Neural cell (in vitro differentiated cells): ENCODE measurements around the gene ATAD2B. TPM values are rescaled to one million over a fixed set of nuclear protein-coding genes. Genes with fewer than 3 reads are reported as not detected.
A peak's percentile ranks its signal among the peaks of the same experiment; 100 is the strongest.

Source experiments
- H2AFZ ChIP-seq: fragments of 200-600, 300-800 bp; sonication (generic), shearing (Covaris generic); 2 replicates; pipeline ENCODE4 v1.6.0; 2014; ENCODE audit warnings: low read depth, mild to moderate bottlenecking, antibody characterized with exemption, low read length, moderate library complexity
- H3F3A ChIP-seq: fragments of 200-600 bp; shearing (Covaris generic); 2 replicates; pipeline ENCODE4 v1.6.1; 2016; ENCODE audit warnings: mild to moderate bottlenecking, moderate library complexity, mixed read lengths, antibody characterized with exemption, low read length; ENCODE audit not compliant: insufficient read depth, poor library complexity, severe bottlenecking
- H3K27ac ChIP-seq: fragments of 200-600, 300-800 bp; sonication (generic), shearing (Covaris generic); 2 replicates; pipeline ENCODE4 v1.5.1; 2014; ENCODE audit warnings: mild to moderate bottlenecking, low read length, moderate library complexity
- H3K27me3 ChIP-seq: fragments of 300-800, 200-600 bp; sonication (generic), shearing (Covaris generic); 2 replicates; pipeline ENCODE4 v1.6.0; 2014; ENCODE audit warnings: mild to moderate bottlenecking, low read depth, low read length, moderate library complexity; ENCODE audit not compliant: insufficient read depth
- H3K36me3 ChIP-seq: fragments of 300-800, 200-600 bp; sonication (generic), shearing (Covaris generic); 2 replicates; pipeline ENCODE4 v1.5.1; 2014; ENCODE audit warnings: mild to moderate bottlenecking, antibody characterized with exemption, low read length, moderate library complexity; ENCODE audit not compliant: insufficient read depth
- H3K4me2 ChIP-seq: fragments of 300-800, 200-600 bp; sonication (generic), shearing (Covaris generic); 2 replicates; pipeline ENCODE4 v1.6.0; 2014; ENCODE audit warnings: mild to moderate bottlenecking, low read length
- H3K4me3 ChIP-seq: fragments of 300-800, 200-600 bp; sonication (generic), shearing (Covaris generic); 2 replicates; pipeline ENCODE4 v1.5.1; 2014; ENCODE audit warnings: mild to moderate bottlenecking, low read length, moderate library complexity
- H3K79me2 ChIP-seq: fragments of 200-600 bp; shearing (Covaris generic); replicated peaks from 2 replicates; pipeline ENCODE4 v1.6.0; 2014; ENCODE audit warnings: mild to moderate bottlenecking, low read length, moderate library complexity; ENCODE audit not compliant: insufficient read depth
- H3K9ac ChIP-seq: fragments of 300-800, 200-600 bp; sonication (generic), shearing (Covaris generic); 2 replicates; pipeline ENCODE4 v1.6.1; 2016; ENCODE audit warnings: mild to moderate bottlenecking, low read length, mixed read lengths
- H3K9me2 ChIP-seq: fragments of 200-600 bp; shearing (Covaris generic); 2 replicates; pipeline ENCODE4 v1.6.1; 2016; ENCODE audit warnings: mild to moderate bottlenecking, low read length, mixed read lengths; ENCODE audit not compliant: insufficient read depth
- H3K9me3 ChIP-seq: fragments of 200-600, 300-800 bp; sonication (generic), shearing (Covaris generic); 2 replicates; pipeline ENCODE4 v1.6.1; 2016; ENCODE audit warnings: mild to moderate bottlenecking, mixed run types, low read length, moderate library complexity, mixed read lengths
- H4K20me1 ChIP-seq: fragments of 200-600 bp; shearing (Covaris generic); 2 replicates; pipeline ENCODE4 v1.6.1; 2016; ENCODE audit warnings: mild to moderate bottlenecking, mixed run types; ENCODE audit not compliant: insufficient read depth
- EP300 ChIP-seq: fragments of 450-650 bp; conservative IDR thresholded peaks from 2 replicates; pipeline ENCODE4 v1.6.1; 2014; ENCODE audit warnings: antibody characterized with exemption, mild to moderate bottlenecking, moderate library complexity; ENCODE audit not compliant: poor library complexity, severe bottlenecking
- EZH2 ChIP-seq: fragments of 200-600, 300-800 bp; shearing (Covaris generic), sonication (generic); IDR thresholded peaks from 2 replicates; pipeline ENCODE4 v1.6.1; 2014; ENCODE audit warnings: antibody characterized with exemption, low read length, borderline replicate concordance, mild to moderate bottlenecking; ENCODE audit not compliant: insufficient read depth, poor library complexity, severe bottlenecking
- MXI1 ChIP-seq: fragments of 450-650 bp; conservative IDR thresholded peaks from 2 replicates; pipeline ENCODE4 v1.6.1; 2014; ENCODE audit warnings: antibody characterized with exemption, mild to moderate bottlenecking; ENCODE audit not compliant: poor library complexity, severe bottlenecking
- POLR2AphosphoS5 ChIP-seq: IDR thresholded peaks from 2 replicates; pipeline ENCODE4 v1.6.1; 2012
- RAD21 ChIP-seq: fragments of 450-650 bp; conservative IDR thresholded peaks from 2 replicates; pipeline ENCODE4 v1.6.1; 2014; ENCODE audit warnings: antibody characterized with exemption, mild to moderate bottlenecking, moderate library complexity
- SMC3 ChIP-seq: fragments of 450-650 bp; conservative IDR thresholded peaks from 2 replicates; pipeline ENCODE4 v1.6.1; 2014; ENCODE audit warnings: antibody characterized with exemption, mild to moderate bottlenecking, moderate library complexity; ENCODE audit not compliant: poor library complexity
- TAF1 ChIP-seq: IDR thresholded peaks from 2 replicates; pipeline ENCODE4 v1.6.1; 2012; ENCODE audit warnings: low read depth
- polyA plus RNA-seq: library from polyadenylated mRNA; depleted of rRNA; stranded (reverse); fragments of >200 nt; gene quantifications from 2 replicates; pipeline ENCODE4 v1.2.3, GENCODE V29; 2014
- TF ChIP-seq, protein P1 (sequence below): IDR thresholded peaks from 2 replicates; pipeline ENCODE4 v1.6.1; 2012; ENCODE audit warnings: borderline replicate concordance
- TF ChIP-seq, protein P2 (sequence below): fragments of 450-650 bp; IDR thresholded peaks from 2 replicates; pipeline ENCODE4 v1.5.1; 2014; ENCODE audit warnings: antibody characterized with exemption, mild to moderate bottlenecking, moderate library complexity; ENCODE audit not compliant: poor library complexity, severe bottlenecking

ATAD2B gene
- polyA plus RNA-seq, 1 donor from 2014 or later: 37.6 TPM

DNA sequence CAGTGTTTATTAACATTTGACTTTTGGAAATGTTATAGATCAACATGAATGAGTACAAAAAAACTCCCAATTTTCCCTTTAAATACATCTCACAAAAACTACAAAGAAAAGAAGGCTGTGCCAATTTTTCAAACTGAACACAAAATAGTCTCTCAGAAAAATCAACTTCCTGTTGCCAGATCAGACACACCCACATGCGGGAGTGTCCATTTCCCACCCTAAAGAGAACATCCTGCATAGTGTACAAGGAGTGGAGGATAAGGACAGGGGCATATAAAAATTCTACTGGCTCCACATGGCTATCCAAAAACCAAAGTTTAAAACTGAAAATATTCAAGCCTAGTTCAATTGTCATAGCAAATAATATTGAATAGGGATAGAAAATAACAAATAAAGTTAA lies 165.3 kb downstream of the ATAD2B start:
- TF ChIP-seq MXI1 (no peak), TAF1 (no peak), EP300 (no peak), RAD21 (no peak), POLR2AphosphoS5 (no peak), EZH2 (no peak), SMC3 (no peak)
- TF ChIP-seq, protein P1, sequence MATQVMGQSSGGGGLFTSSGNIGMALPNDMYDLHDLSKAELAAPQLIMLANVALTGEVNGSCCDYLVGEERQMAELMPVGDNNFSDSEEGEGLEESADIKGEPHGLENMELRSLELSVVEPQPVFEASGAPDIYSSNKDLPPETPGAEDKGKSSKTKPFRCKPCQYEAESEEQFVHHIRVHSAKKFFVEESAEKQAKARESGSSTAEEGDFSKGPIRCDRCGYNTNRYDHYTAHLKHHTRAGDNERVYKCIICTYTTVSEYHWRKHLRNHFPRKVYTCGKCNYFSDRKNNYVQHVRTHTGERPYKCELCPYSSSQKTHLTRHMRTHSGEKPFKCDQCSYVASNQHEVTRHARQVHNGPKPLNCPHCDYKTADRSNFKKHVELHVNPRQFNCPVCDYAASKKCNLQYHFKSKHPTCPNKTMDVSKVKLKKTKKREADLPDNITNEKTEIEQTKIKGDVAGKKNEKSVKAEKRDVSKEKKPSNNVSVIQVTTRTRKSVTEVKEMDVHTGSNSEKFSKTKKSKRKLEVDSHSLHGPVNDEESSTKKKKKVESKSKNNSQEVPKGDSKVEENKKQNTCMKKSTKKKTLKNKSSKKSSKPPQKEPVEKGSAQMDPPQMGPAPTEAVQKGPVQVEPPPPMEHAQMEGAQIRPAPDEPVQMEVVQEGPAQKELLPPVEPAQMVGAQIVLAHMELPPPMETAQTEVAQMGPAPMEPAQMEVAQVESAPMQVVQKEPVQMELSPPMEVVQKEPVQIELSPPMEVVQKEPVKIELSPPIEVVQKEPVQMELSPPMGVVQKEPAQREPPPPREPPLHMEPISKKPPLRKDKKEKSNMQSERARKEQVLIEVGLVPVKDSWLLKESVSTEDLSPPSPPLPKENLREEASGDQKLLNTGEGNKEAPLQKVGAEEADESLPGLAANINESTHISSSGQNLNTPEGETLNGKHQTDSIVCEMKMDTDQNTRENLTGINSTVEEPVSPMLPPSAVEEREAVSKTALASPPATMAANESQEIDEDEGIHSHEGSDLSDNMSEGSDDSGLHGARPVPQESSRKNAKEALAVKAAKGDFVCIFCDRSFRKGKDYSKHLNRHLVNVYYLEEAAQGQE: no peak
- TF ChIP-seq, protein P2, sequence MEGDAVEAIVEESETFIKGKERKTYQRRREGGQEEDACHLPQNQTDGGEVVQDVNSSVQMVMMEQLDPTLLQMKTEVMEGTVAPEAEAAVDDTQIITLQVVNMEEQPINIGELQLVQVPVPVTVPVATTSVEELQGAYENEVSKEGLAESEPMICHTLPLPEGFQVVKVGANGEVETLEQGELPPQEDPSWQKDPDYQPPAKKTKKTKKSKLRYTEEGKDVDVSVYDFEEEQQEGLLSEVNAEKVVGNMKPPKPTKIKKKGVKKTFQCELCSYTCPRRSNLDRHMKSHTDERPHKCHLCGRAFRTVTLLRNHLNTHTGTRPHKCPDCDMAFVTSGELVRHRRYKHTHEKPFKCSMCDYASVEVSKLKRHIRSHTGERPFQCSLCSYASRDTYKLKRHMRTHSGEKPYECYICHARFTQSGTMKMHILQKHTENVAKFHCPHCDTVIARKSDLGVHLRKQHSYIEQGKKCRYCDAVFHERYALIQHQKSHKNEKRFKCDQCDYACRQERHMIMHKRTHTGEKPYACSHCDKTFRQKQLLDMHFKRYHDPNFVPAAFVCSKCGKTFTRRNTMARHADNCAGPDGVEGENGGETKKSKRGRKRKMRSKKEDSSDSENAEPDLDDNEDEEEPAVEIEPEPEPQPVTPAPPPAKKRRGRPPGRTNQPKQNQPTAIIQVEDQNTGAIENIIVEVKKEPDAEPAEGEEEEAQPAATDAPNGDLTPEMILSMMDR: no peak
- H4K20me1 ChIP-seq: no peaks in the 10 kb centered on the region
- no peaks in the 10 kb centered on the region for H3K36me3 ChIP-seq
- no peak overlapping the region for H3K9ac ChIP-seq
- no peaks in the 10 kb centered on the region for H3K9me3 ChIP-seq
- H3F3A ChIP-seq: no peaks in the 10 kb centered on the region
- no peaks in the 10 kb centered on the region for H3K9me2 ChIP-seq
- H2AFZ ChIP-seq: no peak overlapping the region
- no peaks in the 10 kb centered on the region for H3K27me3 ChIP-seq
- no peak overlapping the region for H3K27ac ChIP-seq
- no peak overlapping the region for H3K4me3 ChIP-seq
- H3K4me2 ChIP-seq: no peak overlapping the region
- no peaks in the 10 kb centered on the region for H3K79me2 ChIP-seq

DNA sequence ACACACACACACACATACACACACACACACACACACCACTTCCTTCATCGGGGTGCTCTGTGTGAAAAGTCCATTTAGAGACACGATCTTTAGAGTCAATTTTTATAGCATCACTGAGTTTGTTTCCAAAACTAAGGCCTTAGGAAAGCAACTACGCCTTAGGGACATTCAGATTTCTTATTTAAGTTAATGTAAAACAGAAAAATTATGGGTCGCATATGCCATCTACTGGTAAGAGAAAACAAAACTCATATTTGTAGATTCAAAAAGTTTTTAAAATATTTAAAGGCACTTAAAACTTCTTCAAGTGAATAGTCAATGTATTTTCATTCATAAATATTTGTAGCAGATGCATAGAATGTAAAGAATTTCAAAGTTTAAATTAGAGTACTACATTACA lies 166.2 kb downstream of the ATAD2B start:
- Histone ChIP-seq H3K4me2 (no peak overlapping the region), H3K27me3 (no peaks in the 10 kb centered on the region), H4K20me1 (no peaks in the 10 kb centered on the region), H3F3A (no peaks in the 10 kb centered on the region), H3K36me3 (no peaks in the 10 kb centered on the region), H3K79me2 (no peaks in the 10 kb centered on the region), H3K9ac (no peak overlapping the region), H2AFZ (no peak overlapping the region), H3K9me3 (no peaks in the 10 kb centered on the region), H3K9me2 (no peaks in the 10 kb centered on the region), H3K4me3 (no peak overlapping the region), H3K27ac (no peak overlapping the region)
- TF ChIP-seq, protein P2: peak; percentile 71
- TF ChIP-seq EZH2: no peak
- peak; percentile 72 for TF ChIP-seq RAD21
- TF ChIP-seq SMC3: peak; percentile 70
- TF ChIP-seq TAF1: no peak
- no peak for TF ChIP-seq POLR2AphosphoS5
- TF ChIP-seq, protein P1: no peak
- no peak for TF ChIP-seq MXI1
- TF ChIP-seq EP300: no peak
